HuH-7 (cell line): ENCODE measurements around the gene SAPCD2.

Experiments
- DNase-seq: peaks from one replicate; pipeline ENCODE4 v3.0.0; 2011; ENCODE audit warnings: low spot score

The SAPCD2 gene

DNA sequence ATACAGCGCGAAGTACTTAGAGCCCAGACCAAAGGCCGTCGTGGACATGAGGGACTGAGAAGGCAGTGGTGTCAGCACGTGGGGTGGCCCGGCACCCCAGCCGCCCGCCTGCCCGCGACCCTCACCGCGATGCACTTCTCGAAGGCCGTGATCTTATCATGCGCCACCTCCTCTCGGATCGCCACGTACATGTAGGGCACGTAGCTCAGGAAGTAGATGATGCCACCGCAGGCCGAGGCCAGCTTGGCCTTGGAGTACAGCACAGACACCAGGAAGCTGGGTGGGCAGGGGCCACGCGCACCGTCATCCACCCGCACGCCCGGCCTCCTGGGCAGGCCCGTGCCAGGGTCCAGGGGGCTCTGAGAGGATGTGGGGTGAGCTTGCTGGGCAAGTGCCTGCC lies 53.3 kb downstream of the SAPCD2 start:
- DNase-seq = no peak

DNA sequence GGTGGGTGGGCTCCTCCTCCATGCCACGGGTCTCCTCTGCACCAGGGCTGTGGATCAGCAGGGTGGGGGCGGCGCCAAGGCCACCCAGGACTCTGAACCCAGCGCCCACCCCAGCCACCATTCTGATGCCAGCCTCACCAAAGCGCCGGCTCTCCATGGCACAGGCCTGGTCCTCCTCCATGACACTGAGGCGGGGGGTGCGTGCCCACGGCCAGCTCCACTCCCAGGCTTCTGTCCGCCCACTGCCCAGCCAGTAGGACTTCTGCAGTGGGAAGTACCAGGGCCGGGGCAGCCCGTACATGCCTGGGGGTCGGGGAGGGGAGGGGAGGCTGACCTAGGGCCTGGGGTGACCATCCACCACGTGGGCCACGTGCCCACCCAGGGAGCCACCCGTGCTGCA lies 53.9 kb downstream of the SAPCD2 start:
- no peak for DNase-seq

DNA sequence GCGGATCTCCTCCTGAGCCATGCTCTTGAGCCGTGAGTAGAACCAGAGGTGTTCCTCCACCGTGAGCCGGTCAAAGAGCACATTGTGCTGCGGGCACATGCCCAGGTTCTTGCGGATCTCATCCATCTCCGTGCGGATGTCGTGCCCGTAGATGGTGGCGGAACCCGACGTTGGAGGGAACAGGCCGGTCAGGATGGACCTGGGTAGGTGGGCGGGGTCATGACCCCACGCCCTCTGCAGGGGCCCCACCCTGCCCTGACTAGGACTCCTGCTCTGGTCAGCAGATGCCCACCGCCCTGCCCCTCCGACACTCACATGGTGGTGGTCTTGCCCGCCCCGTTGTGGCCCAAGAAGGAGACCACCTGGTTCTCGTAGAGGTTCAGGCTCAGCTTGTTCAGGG lies 54.4 kb downstream of the SAPCD2 start:
- DNase-seq = no peak

DNA sequence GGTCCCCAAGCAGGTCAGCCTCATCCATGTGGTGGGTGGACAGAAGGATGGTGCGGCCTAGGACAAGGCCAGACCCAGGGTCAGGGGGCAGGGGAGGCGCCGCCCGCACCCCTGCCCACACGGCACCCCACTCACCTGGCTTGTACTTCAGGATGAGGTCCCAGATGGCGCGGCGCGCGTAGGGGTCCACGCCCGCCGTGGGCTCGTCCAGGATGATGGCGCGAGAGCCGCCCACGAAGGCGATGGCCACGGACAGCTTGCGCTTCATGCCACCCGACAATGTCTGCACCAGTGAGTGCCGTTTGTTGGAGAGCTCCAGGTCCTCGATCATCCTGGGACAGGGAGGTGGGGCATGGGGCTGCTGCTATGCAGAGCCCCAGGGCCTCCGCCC lies 54.8 kb downstream of the SAPCD2 start:
- DNase-seq = no peak

DNA sequence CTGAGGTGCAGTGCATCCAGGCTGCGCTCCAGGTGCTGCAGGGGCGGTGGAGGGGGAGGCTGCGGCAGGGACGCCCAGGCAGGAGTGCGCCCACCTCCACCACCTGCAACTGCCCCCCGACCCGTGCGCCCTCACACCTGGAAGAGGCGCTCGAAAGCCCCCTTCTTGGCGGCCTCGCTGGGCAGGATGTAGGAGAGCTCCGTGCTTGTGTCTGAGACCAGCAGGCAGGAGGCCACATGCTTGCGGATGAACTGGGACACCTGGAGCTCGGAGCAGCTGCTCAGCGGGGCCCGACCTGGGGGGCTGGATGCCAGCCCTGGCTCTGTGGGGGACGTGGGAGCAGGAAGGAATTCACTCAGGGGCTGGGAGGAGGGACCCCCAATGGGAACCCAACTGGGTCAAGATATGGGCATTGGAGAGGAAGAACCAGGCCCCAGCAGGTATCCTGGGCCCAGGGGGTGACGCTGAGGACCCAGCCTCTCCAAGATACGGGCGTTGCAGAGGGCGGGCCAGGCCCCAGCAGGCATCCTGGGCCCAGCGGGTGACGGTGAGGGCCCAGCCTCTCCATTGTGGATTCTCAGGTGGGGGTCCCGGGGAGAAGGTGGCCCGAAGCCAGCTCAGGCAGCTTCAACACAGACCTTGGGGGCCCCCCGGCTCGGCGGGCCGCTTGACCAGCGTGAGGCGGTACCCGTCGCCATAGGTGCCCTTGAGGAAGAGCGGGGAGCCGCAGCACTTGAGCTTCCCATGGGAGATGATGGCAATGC lies 55.4 kb downstream of the SAPCD2 start:
- DNase-seq = no peak

DNA sequence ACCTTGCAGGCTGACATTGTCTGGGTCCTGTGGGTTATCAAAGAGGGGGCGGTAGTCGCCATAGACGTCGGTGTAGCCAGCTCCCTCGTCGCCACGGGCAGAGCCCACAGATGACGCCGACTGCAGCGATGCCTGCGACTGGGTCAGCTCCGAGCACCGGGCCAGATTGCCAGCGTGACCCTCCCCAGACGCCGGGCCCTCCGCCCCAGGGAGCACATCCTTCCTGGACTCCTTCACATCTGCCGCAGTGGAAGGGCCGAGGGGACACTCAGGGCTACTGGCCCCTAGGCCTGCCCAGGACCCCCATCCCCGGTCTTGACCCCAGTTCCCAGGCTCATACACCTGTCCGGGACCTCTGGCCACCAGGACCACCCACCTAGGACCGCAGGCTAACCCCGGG lies 56.2 kb downstream of the SAPCD2 start:
- DNase-seq = no peak

DNA sequence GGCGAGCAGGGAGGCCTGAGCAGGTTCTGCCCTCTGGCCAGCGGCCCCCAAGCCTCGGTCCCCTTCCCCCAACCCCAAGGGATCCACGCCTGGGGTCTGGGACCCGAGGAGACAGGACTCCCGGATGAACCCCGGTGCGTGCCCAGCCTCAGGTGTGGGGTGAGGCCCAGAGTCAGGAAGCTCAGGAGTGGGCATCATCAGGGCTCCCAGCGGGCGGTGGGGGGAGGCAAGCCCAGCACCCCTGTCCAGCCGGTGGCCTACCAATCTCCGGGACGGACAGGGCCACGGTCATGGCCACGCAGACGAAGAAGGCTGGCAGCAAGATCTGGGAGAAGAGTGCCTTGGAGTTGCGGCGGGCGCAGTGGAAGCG lies 56.8 kb downstream of the SAPCD2 start:
- DNase-seq = no peak

DNA sequence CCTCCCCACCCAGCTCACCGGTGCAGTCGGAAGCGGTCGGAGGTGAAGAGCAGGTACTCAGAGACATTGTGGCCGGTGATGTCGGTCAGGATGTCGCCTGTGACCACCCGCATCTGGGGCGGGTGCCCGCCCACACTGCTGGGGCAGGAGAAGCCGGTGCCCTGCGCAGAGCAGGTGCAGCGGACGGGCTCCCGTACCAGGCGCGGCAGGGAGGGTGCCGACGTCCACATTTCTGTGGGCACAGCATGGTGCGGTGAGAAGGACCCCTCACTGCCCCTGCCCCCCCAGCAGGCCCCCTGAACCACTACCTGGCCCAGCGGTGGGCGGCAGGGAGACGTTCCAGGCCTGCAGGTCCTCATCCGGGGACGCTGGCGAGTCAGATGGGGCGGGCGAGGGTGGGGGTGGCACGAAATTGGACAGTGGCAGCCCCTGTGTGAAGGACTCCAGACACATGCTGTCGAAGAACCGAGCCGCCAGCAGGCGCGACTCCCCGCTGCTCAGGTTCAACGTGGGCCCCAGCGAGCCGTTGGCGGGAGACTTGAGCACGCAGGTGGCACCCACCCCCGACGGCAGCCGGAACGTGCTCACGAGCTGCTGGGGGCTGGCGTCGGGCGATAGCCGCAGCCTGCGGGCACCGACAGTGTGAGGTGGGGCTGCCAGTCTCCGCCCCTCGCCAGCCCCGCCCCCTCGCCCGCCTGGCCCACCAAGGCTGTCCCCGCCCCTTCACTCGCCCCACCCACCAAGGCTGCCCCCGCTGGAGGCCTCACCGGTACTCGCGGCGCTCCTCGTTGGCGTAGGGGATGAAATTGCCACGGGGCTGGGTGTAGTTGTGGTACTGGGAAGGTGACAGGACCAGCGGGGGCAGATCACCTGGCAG lies 57.4 kb downstream of the SAPCD2 start:
- no peak for DNase-seq
